GM12891 (cell line): ENCODE measurements around the gene SLCO1A2.

Experiments
- POLR2A ChIP-seq: IDR thresholded peaks from 2 replicates; pipeline ENCODE4 v1.6.1; 2011; ENCODE audit warnings: low read depth, low read length, control low read depth
- POLR2AphosphoS5 ChIP-seq: IDR thresholded peaks from 2 replicates; pipeline ENCODE4 v1.6.1; 2011; ENCODE audit warnings: low read depth, low read length, control low read depth
- POU2F2 ChIP-seq: IDR thresholded peaks from 2 replicates; pipeline ENCODE4 v1.6.1; 2011; ENCODE audit warnings: low read depth, mild to moderate bottlenecking, control low read depth, low read length, moderate library complexity
- SPI1 ChIP-seq: IDR thresholded peaks from 2 replicates; pipeline ENCODE4 v1.6.1; 2011; ENCODE audit warnings: low read depth, low read length, control low read depth
- TAF1 ChIP-seq: IDR thresholded peaks from 2 replicates; pipeline ENCODE4 v1.6.1; 2011; ENCODE audit warnings: low read depth, low read length, control low read depth

DNA sequence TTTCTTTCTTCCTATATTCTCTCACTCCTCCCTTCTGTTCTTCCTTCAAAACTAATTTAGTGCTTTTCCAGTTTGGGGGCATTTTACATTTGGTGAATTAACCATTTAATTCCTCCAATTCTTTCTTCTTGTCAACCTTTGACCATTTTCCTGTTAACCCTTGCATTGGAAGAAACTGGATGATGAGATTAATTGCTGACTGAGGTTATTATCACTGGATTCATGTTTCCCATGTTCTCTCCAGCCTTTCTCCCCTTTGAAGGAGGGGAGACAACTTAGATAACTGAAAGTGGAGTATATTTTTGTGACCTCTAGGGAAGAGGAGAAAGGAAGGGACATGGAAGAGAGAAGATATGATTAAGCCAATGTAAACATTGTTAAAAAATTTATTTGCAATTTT lies 70.5 kb downstream of the SLCO1A2 start:
- TF ChIP-seq POLR2AphosphoS5 (no peak), POLR2A (no peak), TAF1 (no peak), SPI1 (no peak), POU2F2 (no peak)
